Heart left ventricle (tissue), 16 donors: ENCODE results near the gene OR14K1. TPM values are rescaled to one million over a fixed set of nuclear protein-coding genes. Genes with fewer than 3 reads are reported as not detected.
"Not testable (repeated sequence)": the region's sequence is repeated elsewhere in the genome, so short reads cannot be mapped to it uniquely, and the experiment has no call there.

Experiments
- ATAC-seq, 4 donors: fragments of 200-7000 bp; cut with Tn5 transposase; one replicate each; pipeline ENCODE4 v1.9.1; 2020 to 2022; ENCODE audit warnings: moderate library complexity in 4 of 4, mild to moderate bottlenecking in 3 of 4, moderate number of reproducible peaks in 1 of 4
- DNase-seq, 5 donors: peaks; one replicate each; pipeline ENCODE4 v3.0.0-alpha.2; 2020
- H3K27ac ChIP-seq, 12 donors: fragments of 200-600 bp; sonication (generic) in 4 of 12; one replicate each; pipeline versions ENCODE4 v1.5.0 to v1.8.0; 2016 to 2022; ENCODE audit warnings: mild to moderate bottlenecking in 2 of 12
- H3K27me3 ChIP-seq, 9 donors: fragments of 200-600 bp; sonication (generic) in 2 of 9; one replicate each; pipeline versions ENCODE4 v1.5.1 to v1.8.0; 2016 to 2022; ENCODE audit warnings: mild to moderate bottlenecking in 3 of 9
- H3K36me3 ChIP-seq, 9 donors: fragments of 200-600 bp; sonication (generic) in 2 of 9; one replicate each; pipeline versions ENCODE4 v1.5.0 to v1.8.0; 2018 to 2022; ENCODE audit warnings: mild to moderate bottlenecking in 2 of 9
- H3K4me1 ChIP-seq, 12 donors: fragments of 200-600 bp; sonication (generic) in 4 of 12; one replicate each; pipeline versions ENCODE4 v1.5.0 to v1.8.0; 2016 to 2022; ENCODE audit warnings: mild to moderate bottlenecking in 3 of 12
- H3K4me3 ChIP-seq, 12 donors: fragments of 200-600 bp; sonication (generic) in 4 of 12; one replicate each; pipeline versions ENCODE4 v1.5.0 to v1.8.0; 2017 to 2022; ENCODE audit warnings: mild to moderate bottlenecking in 9 of 12, moderate library complexity in 4 of 12
- H3K9me3 ChIP-seq, 12 donors: fragments of 200-600 bp; sonication (generic) in 4 of 12; one replicate each; pipeline versions ENCODE4 v1.5.0 to v1.8.0; 2016 to 2022; ENCODE audit warnings: mild to moderate bottlenecking in 1 of 12
- POLR2A ChIP-seq, 2 donors: fragments of 450-650 bp; IDR thresholded peaks; one replicate each; pipeline ENCODE4 v1.6.1; 2017; ENCODE audit warnings: antibody characterized with exemption in 2 of 2, mild to moderate bottlenecking in 2 of 2, moderate library complexity in 2 of 2
- WGBS, 4 donors: extraction: QIAGEN DNeasy Blood & Tissue Kit in 2 of 4; methylation state at CpG; one replicate each; pipeline versions ENCODE4 v1.1.5 to v1.1.7; 2013 to 2018; 5-methylcytosine and 5-hydroxymethylcytosine counted together
- intact Hi-C, 10 donors: fragments of 100-400 bp; cut with DNase I; formaldehyde crosslinking; loops; one replicate each; pipeline versions ENCODE4 v1.11.1 to v1.14.2; 2022
- polyA plus RNA-seq, 2 donors: library from polyadenylated mRNA; stranded (reverse); fragments of 200-250 nt; gene quantifications; one replicate each; pipeline ENCODE4 v1.2.3, GENCODE V29; 2013
- total RNA-seq, 9 donors: library from RNA; depleted of rRNA in 2 of 9; stranded (reverse); fragments of >200 nt in 2 of 9; fragmentation: NEBNext Ultra II Directional in 3 of 9; extraction: Animal tissue kit (Norgen Biotek cat#: 25700) in 3 of 9; gene quantifications; one replicate each; pipeline versions ENCODE4 v1.1.0 to v1.2.4, GENCODE V29; 2016 to 2023
- TF ChIP-seq, protein P1 (sequence below), 12 donors: fragments of 200-600 bp; sonication (generic) in 4 of 12; IDR thresholded peaks; one replicate each; pipeline versions ENCODE4 v1.5.0 to v1.8.0; 2018 to 2022; ENCODE audit warnings: antibody characterized with exemption in 12 of 12, mild to moderate bottlenecking in 5 of 12
- donor health status: ischemic (EF 13 %, LVEDD 7.1; RV severe dilation, severe dysfunction).
- donor health status: healthy with polysubstance abuse.
- donor health status: DM: no; HTN: yes; CAD: no.
- donor health status: DM: no; HTN: no; CAD: no.
- donor health status: ischemic (EF 25% LVEDD 6.9; RV normal size, moderate dysfunction).
- donor health status: ischemic (EF 25% LVEDD 5.7; RV mildly dilated, moderate dysfunction).
- donor health status: healthy.
- donor health status: DM: yes; HTN: yes; CAD: no.
- donor health status: ischemic (EF 35%, LVEDD 5.7; RV mildly dilated, moderate dysfunction).
- donor health status: nonischemic (EF 11% LVEDD 7.7; RV severe dilation, severe dysfunction).
- donor health status: DM: yes; HTN: yes; CAD: no.
- donor health status: PGD.
- donor health status: ischemic (EF 29% LVEDD 5.4; RV normal size, mild dysfunction).
- donor health status: nonischemic (EF 23%, LVEDD 6.1; RV moderate dilation, normal function).

The OR14K1 gene
- total and polyA plus RNA-seq, 11 donors: not detected

DNA sequence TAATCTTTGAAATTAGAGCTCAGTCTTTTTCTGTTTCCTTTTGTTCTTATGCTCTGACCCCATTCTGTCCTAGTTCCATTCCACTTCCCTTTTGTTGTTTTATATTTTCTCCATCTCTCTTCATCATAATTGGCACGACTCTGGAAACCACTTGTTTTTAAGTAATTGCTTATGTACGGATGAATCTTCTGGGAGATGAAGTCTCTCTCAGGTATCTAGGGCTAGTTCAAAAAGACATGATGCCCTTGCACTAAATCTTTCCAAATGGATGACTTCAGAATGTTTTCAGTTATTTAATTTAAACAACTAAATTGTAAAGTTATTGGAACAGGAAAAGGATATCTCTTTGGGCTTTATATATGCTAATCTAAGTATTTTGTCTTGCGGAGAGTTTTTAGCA is 21.9 kb upstream of the OR14K1 start, which contains the start of gene OR6F1:
TSS of gene OR6F1 (minus strand) at position 101 of the 400 bp plus-strand sequence. CDS start 3,891 bp downstream, outside the sequence.
- Histone ChIP-seq H3K4me1 (no peaks in the 10 kb centered on the region), H3K27me3 (no peaks in the 10 kb centered on the region), H3K4me3 (no peak within 1 kb of the TSS), H3K27ac (no peak within 1 kb of the TSS), H3K36me3 (no peaks in the 10 kb centered on the region), H3K9me3 (peaks cover 0 to 18% (median 9%) of the 10 kb centered on the region in 12 donors)
- DNase-seq: no peak
- WGBS, 4 donors: 76 to 92% (median 83%) methylated on average over 3 of the region's 3 CpGs
- ATAC-seq: no peak
- intact Hi-C loops: no loop called here
- TF ChIP-seq POLR2A (IDR thresholded peaks at IDR 0.05): no peak
- TF ChIP-seq, protein P1, sequence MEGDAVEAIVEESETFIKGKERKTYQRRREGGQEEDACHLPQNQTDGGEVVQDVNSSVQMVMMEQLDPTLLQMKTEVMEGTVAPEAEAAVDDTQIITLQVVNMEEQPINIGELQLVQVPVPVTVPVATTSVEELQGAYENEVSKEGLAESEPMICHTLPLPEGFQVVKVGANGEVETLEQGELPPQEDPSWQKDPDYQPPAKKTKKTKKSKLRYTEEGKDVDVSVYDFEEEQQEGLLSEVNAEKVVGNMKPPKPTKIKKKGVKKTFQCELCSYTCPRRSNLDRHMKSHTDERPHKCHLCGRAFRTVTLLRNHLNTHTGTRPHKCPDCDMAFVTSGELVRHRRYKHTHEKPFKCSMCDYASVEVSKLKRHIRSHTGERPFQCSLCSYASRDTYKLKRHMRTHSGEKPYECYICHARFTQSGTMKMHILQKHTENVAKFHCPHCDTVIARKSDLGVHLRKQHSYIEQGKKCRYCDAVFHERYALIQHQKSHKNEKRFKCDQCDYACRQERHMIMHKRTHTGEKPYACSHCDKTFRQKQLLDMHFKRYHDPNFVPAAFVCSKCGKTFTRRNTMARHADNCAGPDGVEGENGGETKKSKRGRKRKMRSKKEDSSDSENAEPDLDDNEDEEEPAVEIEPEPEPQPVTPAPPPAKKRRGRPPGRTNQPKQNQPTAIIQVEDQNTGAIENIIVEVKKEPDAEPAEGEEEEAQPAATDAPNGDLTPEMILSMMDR (IDR thresholded peaks at IDR 0.05): no peak

DNA sequence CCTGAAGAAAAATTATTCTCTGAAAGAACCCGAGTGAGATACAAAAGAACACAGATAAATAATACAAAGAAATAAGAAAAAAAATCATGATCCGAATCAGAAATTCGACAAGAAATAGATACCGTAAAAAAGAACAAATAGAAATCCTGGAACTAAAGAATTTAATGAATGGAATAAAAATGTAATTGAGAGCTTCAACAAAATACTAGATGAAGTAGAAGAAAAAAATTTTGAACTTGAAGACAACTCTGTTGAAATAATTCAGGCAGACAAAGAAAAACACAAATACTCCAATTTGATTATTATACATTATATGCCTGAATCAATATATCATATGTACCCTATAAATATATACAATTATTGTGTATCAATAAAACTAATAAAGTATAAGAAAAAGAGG is 17.2 kb upstream of the OR14K1 start:
- Histone ChIP-seq H3K27ac (no peak overlapping the region), H3K9me3 (peaks cover 0 to 30% (median 13%) of the 10 kb centered on the region in 12 donors), H3K36me3 (no peaks in the 10 kb centered on the region), H3K4me1 (no peaks in the 10 kb centered on the region), H3K4me3 (no peak overlapping the region), H3K27me3 (no peaks in the 10 kb centered on the region)
- intact Hi-C loops: no loop called here
- ATAC-seq (no peak), DNase-seq (no peak)
- 84 to 92% (median 90%) methylated on average over 4 of the region's 4 CpGs for WGBS, 4 donors
- TF ChIP-seq, protein P1 (IDR thresholded peaks at IDR 0.05): no peak
- no peak for TF ChIP-seq POLR2A (IDR thresholded peaks at IDR 0.05)

DNA sequence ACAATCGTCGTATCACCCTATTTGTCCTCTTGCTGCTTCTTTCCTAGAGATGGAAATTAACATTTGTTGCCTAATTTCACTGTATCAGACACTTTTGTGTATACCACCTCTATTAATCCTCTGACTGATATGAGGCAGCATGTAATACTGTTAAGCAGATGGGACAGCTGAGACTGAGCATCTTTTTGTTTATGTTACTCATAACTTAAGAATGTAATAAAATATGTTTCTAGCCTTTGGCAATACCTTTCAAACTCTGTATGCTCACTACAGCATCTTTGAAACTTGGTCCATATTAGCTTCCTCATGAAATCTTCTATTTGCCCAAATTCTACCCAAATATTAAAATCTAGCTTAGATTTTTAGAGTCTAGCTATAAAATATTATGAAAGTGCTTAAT is 2.3 kb downstream of the OR14K1 start:
- WGBS, 4 donors: 73 to 93% (median 84%) methylated on average over 2 of the region's 2 CpGs
- Histone ChIP-seq H3K9me3 (no peaks in the 10 kb centered on the region), H3K36me3 (no peaks in the 10 kb centered on the region), H3K27ac (no peak overlapping the region), H3K27me3 (no peaks in the 10 kb centered on the region), H3K4me1 (no peaks in the 10 kb centered on the region), H3K4me3 (no peak overlapping the region)
- intact Hi-C loops: no loop called here
- ATAC-seq (no peak), DNase-seq (no peak)
- TF ChIP-seq, protein P1 (IDR thresholded peaks at IDR 0.05): no peak
- no peak for TF ChIP-seq POLR2A (IDR thresholded peaks at IDR 0.05)

DNA sequence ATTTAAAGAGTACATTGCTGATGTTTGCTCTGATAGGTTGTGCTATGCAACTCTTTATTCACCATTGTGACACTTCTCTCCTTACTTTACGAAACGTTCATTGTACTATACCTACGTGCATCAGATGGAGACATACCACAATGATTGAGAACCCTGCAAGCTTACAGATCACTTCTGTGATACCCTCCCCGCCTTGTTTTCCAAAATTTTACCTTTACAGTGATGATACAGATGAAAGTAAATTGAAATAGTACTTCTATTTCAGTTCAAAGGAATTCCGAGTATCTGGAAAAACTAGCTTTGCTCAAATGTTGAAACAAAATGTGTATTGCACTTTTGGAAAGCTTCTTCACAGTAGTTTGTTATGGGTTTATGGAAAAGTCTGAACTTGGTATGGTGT is 3.3 kb downstream of the OR14K1 start:
- intact Hi-C loops: no loop called here
- TF ChIP-seq, protein P1 (IDR thresholded peaks at IDR 0.05): no peak
- no peak for TF ChIP-seq POLR2A (IDR thresholded peaks at IDR 0.05)
- Histone ChIP-seq H3K27ac (no peak overlapping the region), H3K27me3 (no peaks in the 10 kb centered on the region), H3K4me3 (no peak overlapping the region), H3K9me3 (no peaks in the 10 kb centered on the region), H3K36me3 (no peaks in the 10 kb centered on the region), H3K4me1 (no peaks in the 10 kb centered on the region)
- 73 to 81% (median 79%) methylated on average over 5 of the region's 5 CpGs for WGBS, 4 donors
- ATAC-seq (no peak), DNase-seq (no peak)

DNA sequence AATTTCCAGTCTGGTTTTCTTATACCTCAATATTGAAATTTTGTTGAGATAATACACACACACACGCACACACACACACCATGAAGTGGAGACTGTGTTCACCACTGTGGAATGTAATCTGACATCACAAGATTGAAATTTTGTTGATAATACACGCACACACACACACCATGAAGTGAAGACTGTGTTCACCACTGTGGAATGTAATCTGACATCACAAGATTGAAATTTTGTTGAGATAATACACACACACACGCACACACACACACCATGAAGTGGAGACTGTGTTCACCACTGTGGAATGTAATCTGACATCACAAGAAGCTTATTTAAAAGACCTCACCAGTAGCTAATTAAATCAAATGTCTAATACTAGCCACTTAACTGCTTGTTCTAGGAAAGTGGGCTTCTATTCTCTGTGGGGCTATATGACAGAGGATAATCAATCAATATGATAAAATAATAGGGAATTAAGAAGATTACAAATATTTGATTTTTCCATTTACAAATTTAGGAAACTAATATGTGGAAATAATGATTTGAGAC is 3.9 kb downstream of the OR14K1 start:
- DNase-seq, H3K4me1 ChIP-seq, H3K27me3 ChIP-seq, H3K9me3 ChIP-seq, H3K27ac ChIP-seq, H3K36me3 ChIP-seq, intact Hi-C loops, H3K4me3 ChIP-seq, ATAC-seq: not testable (repeated sequence)
- 32 to 45% (median 34%) methylated on average over 3 of the region's 3 CpGs for WGBS, 4 donors
